Measurements from ENCODE around the gene FNIP1. TPM values are rescaled to one million over a fixed set of nuclear protein-coding genes. Genes with fewer than 3 reads are reported as not detected.

Gene FNIP1
- total and polyA plus RNA-seq, 2 of the 13 experiments (the other 11 are each of a cell fraction or from before 2014, with no cell fraction given), result 10.9 to 29.3 TPM

DNA sequence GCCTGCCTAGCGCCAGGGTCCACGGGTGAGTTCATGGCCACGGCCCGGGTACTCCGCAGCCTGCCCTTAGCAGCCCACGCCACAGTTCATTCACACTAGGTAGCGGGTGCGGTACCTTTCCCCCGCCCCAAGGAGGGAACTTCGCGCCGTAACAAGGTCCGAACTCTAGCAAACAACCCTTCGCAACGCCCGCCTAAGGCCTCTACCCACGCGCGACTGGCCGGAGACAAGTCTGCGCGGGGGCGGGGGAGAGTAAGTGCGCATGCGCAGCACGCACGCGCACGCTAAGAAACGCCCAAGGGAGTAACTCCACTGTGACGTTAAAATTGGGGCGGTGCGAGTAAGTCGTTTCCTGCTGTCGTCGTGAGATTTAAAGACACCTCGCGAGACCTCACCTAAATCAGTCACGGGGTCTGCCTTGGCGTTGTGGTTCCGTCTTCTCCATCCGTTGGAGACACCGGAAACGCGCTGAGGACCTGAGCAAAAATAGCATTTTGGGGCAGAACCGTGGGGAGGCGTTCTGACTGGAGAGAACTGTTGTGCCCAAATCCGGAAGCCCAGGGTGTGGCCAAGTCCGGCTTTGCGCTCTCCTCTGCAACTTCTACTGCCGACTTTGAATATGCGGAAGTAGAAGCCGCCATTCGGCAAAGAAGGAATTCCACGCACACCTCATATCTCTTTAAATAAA is 161.7 kb downstream of the FNIP1 start, which contains the start of gene RAPGEF6 (continued):
- TF ChIP-seq, protein P1, sequence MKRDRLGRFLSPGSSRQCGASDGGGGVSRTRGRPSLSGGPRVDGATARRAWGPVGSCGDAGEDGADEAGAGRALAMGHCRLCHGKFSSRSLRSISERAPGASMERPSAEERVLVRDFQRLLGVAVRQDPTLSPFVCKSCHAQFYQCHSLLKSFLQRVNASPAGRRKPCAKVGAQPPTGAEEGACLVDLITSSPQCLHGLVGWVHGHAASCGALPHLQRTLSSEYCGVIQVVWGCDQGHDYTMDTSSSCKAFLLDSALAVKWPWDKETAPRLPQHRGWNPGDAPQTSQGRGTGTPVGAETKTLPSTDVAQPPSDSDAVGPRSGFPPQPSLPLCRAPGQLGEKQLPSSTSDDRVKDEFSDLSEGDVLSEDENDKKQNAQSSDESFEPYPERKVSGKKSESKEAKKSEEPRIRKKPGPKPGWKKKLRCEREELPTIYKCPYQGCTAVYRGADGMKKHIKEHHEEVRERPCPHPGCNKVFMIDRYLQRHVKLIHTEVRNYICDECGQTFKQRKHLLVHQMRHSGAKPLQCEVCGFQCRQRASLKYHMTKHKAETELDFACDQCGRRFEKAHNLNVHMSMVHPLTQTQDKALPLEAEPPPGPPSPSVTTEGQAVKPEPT (CRISPR knock-in tag; IDR thresholded peaks at IDR 0.05; ENCODE audit: low read depth), result 0 out of 2 replicates have a peak, but pooled peaks have one; percentile 77
- TF ChIP-seq ZNF547 (CRISPR knock-in tag; IDR thresholded peaks at IDR 0.05) (no peak), KLF13 (CRISPR knock-in tag; IDR thresholded peaks at IDR 0.05) (no peak), YY1 (IDR thresholded peaks at IDR 0.05; ENCODE audit: insufficient read depth, insufficient replicate concordance, low read depth, low read length) (peak; percentile 81), ZFX (CRISPR knock-in tag; IDR thresholded peaks at IDR 0.05; ENCODE audit: low read depth) (peak; percentile 88), ZFP41 (CRISPR knock-in tag; IDR thresholded peaks at IDR 0.05; ENCODE audit: borderline replicate concordance) (no peak), ZNF83 (CRISPR knock-in tag; IDR thresholded peaks at IDR 0.05; ENCODE audit: borderline replicate concordance) (no peak), TMF1 (CRISPR knock-in tag; IDR thresholded peaks at IDR 0.05; ENCODE audit: low read depth) (peak; percentile 57; the same call in 1 of the 2 replicates), ZNF724P (CRISPR knock-in tag; IDR thresholded peaks at IDR 0.05; ENCODE audit: borderline replicate concordance) (peak; percentile 43; the same call in 1 of the 2 replicates), ZNF660 (CRISPR knock-in tag; IDR thresholded peaks at IDR 0.05; ENCODE audit: borderline replicate concordance, low read depth) (no peak), ZNF354B (CRISPR knock-in tag; IDR thresholded peaks at IDR 0.05) (no peak; the same call in 1 of the 2 replicates), KDM1A (CRISPR knock-in tag; IDR thresholded peaks at IDR 0.05) (peak; percentile 42), ZNF816 (CRISPR knock-in tag; IDR thresholded peaks at IDR 0.05; ENCODE audit: borderline replicate concordance) (no peak), ZSCAN21 (CRISPR knock-in tag; IDR thresholded peaks at IDR 0.05; ENCODE audit: borderline replicate concordance) (no peak; the same call in 1 of the 2 replicates), NCOA2 (CRISPR knock-in tag; IDR thresholded peaks at IDR 0.05) (no peak), CHD2 (IDR thresholded peaks at IDR 0.05; ENCODE audit: low read depth, low read length) (peak; percentile 93)
- TF ChIP-seq, protein P2, sequence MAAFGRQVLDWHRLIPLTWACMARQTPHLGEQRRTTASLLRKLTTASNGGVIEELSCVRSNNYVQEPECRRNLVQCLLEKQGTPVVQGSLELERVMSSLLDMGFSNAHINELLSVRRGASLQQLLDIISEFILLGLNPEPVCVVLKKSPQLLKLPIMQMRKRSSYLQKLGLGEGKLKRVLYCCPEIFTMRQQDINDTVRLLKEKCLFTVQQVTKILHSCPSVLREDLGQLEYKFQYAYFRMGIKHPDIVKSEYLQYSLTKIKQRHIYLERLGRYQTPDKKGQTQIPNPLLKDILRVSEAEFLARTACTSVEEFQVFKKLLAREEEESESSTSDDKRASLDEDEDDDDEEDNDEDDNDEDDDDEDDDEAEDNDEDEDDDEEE (CRISPR knock-in tag; IDR thresholded peaks at IDR 0.05), result 0 out of 2 replicates have a peak, but pooled peaks have one; percentile 49
- TF ChIP-seq, protein P3, sequence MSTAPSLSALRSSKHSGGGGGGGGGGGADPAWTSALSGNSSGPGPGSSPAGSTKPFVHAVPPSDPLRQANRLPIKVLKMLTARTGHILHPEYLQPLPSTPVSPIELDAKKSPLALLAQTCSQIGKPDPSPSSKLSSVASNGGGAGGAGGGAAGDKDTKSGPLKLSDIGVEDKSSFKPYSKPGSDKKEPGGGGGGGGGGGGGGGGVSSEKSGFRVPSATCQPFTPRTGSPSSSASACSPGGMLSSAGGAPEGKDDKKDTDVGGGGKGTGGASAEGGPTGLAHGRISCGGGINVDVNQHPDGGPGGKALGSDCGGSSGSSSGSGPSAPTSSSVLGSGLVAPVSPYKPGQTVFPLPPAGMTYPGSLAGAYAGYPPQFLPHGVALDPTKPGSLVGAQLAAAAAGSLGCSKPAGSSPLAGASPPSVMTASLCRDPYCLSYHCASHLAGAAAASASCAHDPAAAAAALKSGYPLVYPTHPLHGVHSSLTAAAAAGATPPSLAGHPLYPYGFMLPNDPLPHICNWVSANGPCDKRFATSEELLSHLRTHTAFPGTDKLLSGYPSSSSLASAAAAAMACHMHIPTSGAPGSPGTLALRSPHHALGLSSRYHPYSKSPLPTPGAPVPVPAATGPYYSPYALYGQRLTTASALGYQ (CRISPR knock-in tag; IDR thresholded peaks at IDR 0.05), result no peak
- TF ChIP-seq, protein P4, sequence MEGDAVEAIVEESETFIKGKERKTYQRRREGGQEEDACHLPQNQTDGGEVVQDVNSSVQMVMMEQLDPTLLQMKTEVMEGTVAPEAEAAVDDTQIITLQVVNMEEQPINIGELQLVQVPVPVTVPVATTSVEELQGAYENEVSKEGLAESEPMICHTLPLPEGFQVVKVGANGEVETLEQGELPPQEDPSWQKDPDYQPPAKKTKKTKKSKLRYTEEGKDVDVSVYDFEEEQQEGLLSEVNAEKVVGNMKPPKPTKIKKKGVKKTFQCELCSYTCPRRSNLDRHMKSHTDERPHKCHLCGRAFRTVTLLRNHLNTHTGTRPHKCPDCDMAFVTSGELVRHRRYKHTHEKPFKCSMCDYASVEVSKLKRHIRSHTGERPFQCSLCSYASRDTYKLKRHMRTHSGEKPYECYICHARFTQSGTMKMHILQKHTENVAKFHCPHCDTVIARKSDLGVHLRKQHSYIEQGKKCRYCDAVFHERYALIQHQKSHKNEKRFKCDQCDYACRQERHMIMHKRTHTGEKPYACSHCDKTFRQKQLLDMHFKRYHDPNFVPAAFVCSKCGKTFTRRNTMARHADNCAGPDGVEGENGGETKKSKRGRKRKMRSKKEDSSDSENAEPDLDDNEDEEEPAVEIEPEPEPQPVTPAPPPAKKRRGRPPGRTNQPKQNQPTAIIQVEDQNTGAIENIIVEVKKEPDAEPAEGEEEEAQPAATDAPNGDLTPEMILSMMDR (CRISPR knock-in tag; IDR thresholded peaks at IDR 0.05), result peak; percentile 43
- TF ChIP-seq, protein P5, sequence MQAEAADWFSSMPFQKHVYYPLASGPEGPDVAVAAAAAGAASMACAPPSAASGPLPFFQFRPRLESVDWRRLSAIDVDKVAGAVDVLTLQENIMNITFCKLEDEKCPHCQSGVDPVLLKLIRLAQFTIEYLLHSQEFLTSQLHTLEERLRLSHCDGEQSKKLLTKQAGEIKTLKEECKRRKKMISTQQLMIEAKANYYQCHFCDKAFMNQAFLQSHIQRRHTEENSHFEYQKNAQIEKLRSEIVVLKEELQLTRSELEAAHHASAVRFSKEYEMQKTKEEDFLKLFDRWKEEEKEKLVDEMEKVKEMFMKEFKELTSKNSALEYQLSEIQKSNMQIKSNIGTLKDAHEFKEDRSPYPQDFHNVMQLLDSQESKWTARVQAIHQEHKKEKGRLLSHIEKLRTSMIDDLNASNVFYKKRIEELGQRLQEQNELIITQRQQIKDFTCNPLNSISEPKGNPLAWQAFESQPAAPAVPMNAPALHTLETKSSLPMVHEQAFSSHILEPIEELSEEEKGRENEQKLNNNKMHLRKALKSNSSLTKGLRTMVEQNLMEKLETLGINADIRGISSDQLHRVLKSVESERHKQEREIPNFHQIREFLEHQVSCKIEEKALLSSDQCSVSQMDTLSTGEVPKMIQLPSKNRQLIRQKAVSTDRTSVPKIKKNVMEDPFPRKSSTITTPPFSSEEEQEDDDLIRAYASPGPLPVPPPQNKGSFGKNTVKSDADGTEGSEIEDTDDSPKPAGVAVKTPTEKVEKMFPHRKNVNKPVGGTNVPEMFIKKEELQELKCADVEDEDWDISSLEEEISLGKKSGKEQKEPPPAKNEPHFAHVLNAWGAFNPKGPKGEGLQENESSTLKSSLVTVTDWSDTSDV (CRISPR knock-in tag; IDR thresholded peaks at IDR 0.05), result no peak

Data from HepG2 (cell line).